Activated naive CD4-positive, alpha-beta T cell treated with anti-CD3 and anti-CD28 coated beads, Interleukin-2, amount 50 U/mL, for 24 hours (primary cell): Measurements from ENCODE around the gene PAX5.
"Not testable (repeated sequence)": the region's sequence is repeated elsewhere in the genome, so short reads cannot be mapped to it uniquely, and the experiment has no call there.

Experiments used
- H3K27ac Mint-ChIP-seq: one replicate; pipeline ENCODE4 v1.8.0; 2021; ENCODE audit warnings: mild to moderate bottlenecking, mixed read lengths
- H3K27me3 Mint-ChIP-seq: one replicate; pipeline ENCODE4 v1.8.0; 2021; ENCODE audit warnings: mixed read lengths
- H3K36me3 Mint-ChIP-seq: one replicate; pipeline ENCODE4 v1.8.0; 2021; ENCODE audit warnings: mixed read lengths
- H3K4me1 Mint-ChIP-seq: one replicate; pipeline ENCODE4 v1.8.0; 2021; ENCODE audit warnings: mixed read lengths
- H3K4me3 Mint-ChIP-seq: one replicate; pipeline ENCODE4 v1.8.0; 2021; ENCODE audit warnings: mild to moderate bottlenecking, mixed read lengths
- H3K9me3 Mint-ChIP-seq: one replicate; pipeline ENCODE4 v1.8.0; 2021; ENCODE audit warnings: mixed read lengths

Gene PAX5

DNA sequence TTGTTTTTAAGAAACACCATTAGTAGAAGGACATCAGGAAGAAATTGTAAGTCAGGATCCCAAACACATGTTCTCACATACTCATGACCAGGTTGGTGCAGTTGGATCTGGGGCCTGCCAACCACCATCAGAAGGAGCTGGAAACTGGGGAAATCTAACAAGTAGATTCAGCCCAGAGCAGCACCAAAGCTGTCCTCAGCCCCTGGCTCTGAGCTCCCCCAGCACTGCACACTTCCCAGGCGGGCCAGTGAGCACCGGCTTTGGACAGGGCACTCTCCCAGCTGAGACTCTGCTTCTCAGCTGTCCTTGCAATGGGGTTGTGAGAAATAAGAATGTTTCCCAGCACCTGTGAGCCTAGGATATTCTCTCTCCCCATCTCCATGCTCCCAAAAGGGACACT is 162.5 kb downstream of the PAX5 start:
- H3K36me3 Mint-ChIP-seq = no peaks in the 10 kb centered on the region

DNA sequence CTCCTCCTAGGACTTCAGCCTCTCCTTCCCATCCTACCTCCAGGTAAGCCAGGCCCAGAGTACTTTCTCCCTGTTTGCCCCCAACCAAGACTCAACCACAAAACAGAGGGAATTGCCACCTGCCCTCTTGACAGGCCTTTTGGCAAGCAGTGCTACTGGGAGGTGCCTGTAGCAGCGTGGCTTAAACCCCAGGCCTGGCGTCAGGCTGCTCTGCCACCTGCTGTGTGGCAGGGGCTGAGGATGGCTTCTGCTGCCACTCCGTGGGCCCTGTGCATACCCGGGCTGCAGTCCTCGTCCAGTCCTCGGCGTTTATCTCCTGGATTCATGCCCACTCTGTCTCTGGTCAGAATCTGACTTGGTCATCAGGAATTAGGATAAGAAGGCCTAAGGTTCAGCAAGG is 163.1 kb downstream of the PAX5 start:
- Mint-ChIP-seq H3K27ac (no peak overlapping the region), H3K27me3 (peaks cover 4% of the 10 kb centered on the region), H3K4me3 (no peak overlapping the region), H3K36me3 (no peaks in the 10 kb centered on the region), H3K9me3 (no peaks in the 10 kb centered on the region), H3K4me1 (no peaks in the 10 kb centered on the region)

More for the DNA sequence above, 162.5 kb downstream of the PAX5 start:
- Mint-ChIP-seq H3K27me3 (peaks cover 4% of the 10 kb centered on the region), H3K27ac (no peak overlapping the region), H3K4me1 (no peaks in the 10 kb centered on the region), H3K9me3 (no peaks in the 10 kb centered on the region), H3K4me3 (no peak overlapping the region)

DNA sequence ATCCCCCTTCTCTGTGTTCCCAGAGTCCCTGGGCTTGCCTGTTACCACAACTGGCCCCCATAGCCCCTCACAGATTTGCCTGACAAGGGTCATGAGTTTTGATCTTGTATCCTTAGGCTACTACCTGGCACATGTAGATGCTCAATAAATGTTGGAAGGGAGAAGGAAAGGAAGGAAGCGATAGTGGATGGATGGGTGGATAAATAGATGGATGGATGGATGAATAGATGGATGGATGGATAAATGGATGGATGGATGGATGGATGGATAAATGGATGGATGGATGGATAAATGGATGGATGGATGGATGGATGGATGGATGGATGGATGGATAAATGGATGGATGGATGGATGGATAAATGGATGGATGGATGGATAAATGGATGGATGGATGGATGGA is 164.5 kb downstream of the PAX5 start:
- H3K4me1 Mint-ChIP-seq, H3K36me3 Mint-ChIP-seq, H3K4me3 Mint-ChIP-seq, H3K9me3 Mint-ChIP-seq, H3K27me3 Mint-ChIP-seq, H3K27ac Mint-ChIP-seq: not testable (repeated sequence)

DNA sequence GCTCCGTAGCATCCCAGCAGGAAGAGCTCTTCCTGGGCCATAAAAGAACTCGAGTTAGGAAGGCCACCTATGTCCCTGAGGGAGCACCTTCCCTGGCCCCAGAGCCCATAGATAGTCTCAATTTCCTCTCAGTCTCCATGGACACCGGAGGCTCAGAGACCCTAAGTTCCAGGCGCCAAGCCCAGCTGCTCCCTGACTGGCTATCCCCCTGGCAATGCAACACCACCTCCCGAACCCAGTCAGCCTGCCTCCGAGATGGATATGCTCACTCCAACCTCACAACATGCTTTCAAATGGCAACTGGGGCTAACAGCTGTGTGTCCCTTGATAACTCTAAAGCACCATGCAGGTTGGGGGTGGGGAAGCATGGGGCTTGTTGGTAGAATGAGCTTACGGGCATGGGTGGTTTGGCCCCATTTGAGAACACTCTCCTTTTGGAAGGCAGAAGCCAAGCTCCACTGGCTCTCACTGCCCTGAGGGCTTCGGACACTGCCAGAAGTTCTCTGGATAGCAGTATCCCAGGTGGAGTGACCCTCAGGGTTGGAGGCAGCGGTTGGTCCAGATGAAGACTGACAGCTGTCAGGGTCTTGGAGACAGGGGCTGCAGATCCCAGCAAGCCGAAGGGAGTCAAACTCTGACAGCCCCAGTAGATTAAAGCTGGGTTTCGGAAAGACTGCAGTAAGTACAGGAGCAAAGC is 165.3 kb downstream of the PAX5 start:
- no peak overlapping the region for H3K4me3 Mint-ChIP-seq
- H3K4me1 Mint-ChIP-seq = no peaks in the 10 kb centered on the region
- peaks cover 4% of the 10 kb centered on the region for H3K27me3 Mint-ChIP-seq
- H3K27ac Mint-ChIP-seq = no peak overlapping the region
- no peaks in the 10 kb centered on the region for H3K9me3 Mint-ChIP-seq
- no peaks in the 10 kb centered on the region for H3K36me3 Mint-ChIP-seq

DNA sequence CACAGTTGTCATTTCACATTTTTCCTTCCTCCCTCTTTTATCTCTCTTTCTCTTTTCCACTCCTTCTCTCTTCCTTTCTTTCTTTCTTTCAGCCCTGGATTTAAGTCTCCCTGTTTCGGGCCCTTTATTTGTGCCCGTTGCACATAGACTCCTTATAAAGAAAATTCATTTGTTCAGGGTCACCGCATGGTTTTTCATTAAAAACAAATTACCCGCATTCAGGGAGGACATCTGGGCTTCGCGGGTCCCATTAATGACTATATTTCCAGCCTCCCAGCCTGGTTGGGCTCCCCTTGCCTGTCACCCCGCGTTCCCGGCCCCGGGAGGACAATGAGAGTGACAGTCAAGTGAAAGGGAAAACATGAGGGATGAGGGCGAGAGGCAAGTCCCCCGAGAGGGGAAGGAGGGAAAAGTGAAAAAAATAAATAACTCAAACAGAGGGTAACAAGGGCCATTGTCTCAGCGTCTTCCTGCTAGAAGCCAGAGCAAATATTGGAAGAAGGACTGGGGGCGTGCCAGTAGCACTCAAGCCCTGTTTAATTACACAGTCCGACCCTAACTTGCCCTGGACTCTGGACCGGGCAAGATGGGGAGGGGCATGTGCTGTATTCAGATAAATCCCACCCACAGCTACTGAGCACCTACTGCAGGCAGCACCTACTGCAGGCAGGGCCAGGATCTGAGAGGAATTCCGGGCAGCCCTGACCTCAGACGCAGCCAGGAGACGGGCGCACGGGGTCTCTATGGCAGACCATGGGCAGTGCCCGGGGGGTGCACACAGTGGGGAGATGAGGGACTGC is 166.2 kb downstream of the PAX5 start:
- no peaks in the 10 kb centered on the region for H3K4me1 Mint-ChIP-seq
- H3K36me3 Mint-ChIP-seq = no peaks in the 10 kb centered on the region
- no peaks in the 10 kb centered on the region for H3K9me3 Mint-ChIP-seq
- peaks cover 4% of the 10 kb centered on the region for H3K27me3 Mint-ChIP-seq
- no peak overlapping the region for H3K4me3 Mint-ChIP-seq
- no peak overlapping the region for H3K27ac Mint-ChIP-seq

DNA sequence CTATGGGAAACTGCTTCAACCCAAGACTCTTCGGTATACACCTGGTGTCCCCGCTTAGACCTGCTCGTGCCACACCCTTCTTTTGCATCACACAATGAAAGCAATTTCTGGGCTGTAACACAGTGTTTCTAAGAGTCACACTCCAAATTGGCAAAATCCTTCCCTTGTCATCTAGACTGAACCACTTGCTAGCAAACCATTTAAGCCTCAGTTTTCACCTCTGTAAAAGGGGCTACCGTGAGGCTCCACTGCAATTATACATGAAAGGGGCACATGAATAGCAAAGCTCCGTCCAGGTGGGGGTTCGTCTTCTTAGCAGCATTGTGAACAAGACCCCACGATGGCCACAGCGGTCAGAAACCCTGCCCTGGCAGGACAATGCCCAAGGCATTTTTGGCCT is 166.8 kb downstream of the PAX5 start:
- Mint-ChIP-seq H3K9me3 (no peaks in the 10 kb centered on the region), H3K27ac (no peak overlapping the region), H3K36me3 (no peaks in the 10 kb centered on the region), H3K4me1 (no peaks in the 10 kb centered on the region), H3K27me3 (peaks cover 4% of the 10 kb centered on the region), H3K4me3 (no peak overlapping the region)

DNA sequence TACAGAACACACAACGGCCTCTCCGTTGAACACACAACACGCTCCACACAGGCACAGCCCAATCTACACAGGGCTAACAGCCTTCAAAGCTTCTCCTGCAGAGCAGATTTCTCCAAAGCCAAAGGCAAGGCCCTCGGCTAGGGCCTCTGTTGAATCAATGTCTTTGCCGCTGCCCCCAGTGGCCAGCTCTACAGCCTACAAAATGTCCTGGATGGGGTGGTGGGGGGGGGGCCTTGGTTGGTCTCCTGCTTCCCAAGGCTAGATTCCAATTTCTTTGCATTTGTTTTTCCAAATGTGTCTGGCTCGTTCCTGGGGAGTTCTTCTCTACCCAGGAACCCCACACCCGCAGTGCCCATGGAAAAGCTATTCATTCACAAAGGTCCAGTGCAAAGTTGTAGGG is 167.2 kb downstream of the PAX5 start:
- H3K4me3 Mint-ChIP-seq = no peak overlapping the region
- H3K27ac Mint-ChIP-seq = no peak overlapping the region
- no peaks in the 10 kb centered on the region for H3K36me3 Mint-ChIP-seq
- H3K27me3 Mint-ChIP-seq = peaks cover 4% of the 10 kb centered on the region
- H3K4me1 Mint-ChIP-seq = no peaks in the 10 kb centered on the region
- no peaks in the 10 kb centered on the region for H3K9me3 Mint-ChIP-seq

DNA sequence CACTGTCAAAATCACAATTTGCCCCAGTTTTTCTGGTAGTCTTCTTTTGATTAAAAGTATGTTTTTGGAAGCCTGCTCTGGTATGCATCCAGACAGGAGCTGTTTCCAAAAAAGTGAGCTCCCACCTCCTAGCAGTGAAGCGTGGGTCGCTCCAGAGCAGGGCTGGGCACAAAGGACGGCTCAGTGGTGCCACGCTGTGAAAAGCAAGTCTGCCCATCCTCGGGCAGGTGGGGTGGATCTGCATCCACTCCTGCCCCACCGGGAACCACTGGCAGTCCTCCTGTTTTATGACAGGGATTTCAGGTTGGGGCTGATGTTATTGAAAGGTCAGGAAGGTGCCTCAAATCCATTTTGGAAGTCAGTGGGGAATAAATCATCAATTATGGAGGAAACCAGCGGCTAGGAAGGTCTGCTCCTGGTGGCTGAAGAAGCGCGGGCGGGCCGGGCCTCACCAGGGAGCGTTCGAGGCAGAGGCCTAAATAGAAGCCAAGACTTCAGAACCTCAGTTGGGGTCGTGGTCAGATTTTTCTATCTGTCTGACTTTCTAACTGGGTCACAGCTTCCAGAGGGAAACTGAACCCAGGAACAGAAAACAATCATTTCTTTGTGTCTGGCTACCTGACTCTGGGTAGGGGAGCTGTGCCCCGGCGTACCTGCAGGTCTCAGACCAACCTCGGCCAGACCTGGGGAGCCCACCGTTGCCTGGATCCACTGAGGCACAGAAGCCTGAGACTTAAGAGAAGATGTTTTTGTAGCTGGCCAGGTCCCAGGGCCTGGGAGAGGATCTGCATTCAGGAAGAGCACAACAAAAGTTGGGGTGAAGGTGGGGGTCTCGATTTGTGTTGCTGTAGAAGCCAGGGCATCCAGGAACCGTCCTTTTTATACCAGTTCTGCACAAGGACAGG is 168.1 kb downstream of the PAX5 start:
- H3K9me3 Mint-ChIP-seq = no peaks in the 10 kb centered on the region
- H3K4me1 Mint-ChIP-seq = no peaks in the 10 kb centered on the region
- peaks cover 6% of the 10 kb centered on the region for H3K27me3 Mint-ChIP-seq
- H3K4me3 Mint-ChIP-seq = no peak overlapping the region
- no peaks in the 10 kb centered on the region for H3K36me3 Mint-ChIP-seq
- H3K27ac Mint-ChIP-seq = no peak overlapping the region

DNA sequence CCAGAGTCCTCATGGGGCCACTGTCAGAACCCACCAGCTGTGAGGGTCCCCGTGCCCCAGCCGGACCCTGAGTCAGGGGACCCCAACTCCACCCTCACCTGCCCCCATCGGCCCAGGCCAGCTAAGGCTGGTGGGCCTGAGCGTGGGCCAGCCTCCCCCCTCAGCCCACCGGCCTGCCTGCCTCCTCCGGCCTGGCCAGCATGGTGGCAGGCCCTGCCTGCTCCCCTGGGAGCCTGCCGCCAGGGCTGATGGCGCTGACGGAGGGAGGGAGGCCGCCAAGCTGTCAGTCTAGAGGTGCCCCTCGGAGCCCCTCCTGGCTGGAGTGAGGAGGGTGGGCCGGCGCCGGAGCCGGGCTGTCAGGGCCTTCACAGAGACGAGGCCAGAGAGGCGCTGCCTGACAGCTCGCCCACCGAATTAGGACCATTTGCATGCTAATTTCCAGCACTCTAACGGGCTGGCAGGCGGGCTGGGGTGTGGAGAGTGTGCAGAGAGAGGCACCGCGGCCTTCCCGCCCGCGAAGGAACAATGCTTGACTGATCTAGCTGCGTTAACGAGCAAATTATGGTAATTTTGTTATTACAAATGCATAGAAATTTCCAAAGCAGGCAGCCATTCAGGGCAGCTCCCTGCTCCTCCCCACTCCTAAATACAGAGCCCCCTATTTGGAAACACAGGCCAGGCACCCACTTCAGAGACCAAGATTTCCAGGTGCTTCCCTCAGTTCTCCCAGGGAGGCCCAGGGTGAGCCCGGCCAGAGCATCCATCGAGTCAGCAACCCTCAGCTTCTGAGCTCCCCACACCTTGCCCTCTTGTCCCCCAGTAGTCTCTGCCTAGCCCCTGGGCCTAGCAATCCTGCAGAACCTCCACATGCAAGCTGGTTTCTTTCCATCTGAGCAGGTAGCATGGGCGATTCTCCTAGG is 169.3 kb downstream of the PAX5 start:
- no peaks in the 10 kb centered on the region for H3K4me1 Mint-ChIP-seq
- no peak overlapping the region for H3K4me3 Mint-ChIP-seq
- no peaks in the 10 kb centered on the region for H3K36me3 Mint-ChIP-seq
- H3K27ac Mint-ChIP-seq = no peak overlapping the region
- H3K9me3 Mint-ChIP-seq = no peaks in the 10 kb centered on the region
- H3K27me3 Mint-ChIP-seq = peaks cover 6% of the 10 kb centered on the region

DNA sequence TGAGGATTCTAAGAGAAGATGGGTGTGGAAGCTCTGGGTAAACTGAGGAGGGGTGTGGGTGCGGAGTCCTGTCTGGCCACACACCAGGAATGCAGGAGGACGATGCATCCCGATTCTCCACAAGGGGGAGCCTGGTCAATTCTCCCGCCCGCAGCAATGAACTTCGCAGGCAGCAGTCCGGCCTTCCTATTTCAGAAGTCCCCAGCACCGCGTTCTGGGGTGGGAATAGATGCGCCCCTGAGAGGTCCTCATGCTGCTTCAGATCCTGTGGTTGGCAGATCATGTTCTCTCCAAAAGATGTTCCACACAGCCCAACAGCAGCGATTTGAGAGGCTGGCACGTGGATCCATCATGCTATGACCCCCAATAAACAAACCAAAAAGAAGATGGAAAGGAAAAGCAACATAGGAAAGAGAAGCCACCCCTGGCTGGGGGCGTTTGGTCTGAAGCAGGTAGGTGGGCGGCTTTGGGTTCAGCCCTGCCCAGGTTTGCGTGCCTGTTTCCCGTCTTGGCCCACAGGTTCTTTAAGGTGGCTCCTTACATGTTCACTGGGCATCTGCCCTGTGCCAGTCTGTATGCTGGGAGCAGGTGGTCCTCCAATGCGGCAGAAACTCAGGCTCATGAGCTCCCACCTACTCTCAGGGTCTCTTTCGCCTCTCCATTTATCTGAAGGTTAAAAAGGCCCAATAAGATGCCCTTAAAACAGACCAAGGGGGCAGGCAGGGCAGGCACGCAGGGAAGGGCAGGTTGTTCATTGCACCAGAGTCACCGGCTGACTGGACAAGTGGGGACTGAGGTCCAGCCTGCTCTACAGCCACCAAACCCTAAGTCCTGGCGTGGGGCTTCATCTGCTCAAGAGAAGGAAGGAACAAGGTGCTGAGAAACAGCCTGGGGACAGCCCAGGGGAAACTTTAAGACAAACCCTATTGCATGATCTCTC is 171.6 kb downstream of the PAX5 start:
- H3K36me3 Mint-ChIP-seq = no peaks in the 10 kb centered on the region
- no peak overlapping the region for H3K27ac Mint-ChIP-seq
- no peak overlapping the region for H3K4me3 Mint-ChIP-seq
- no peaks in the 10 kb centered on the region for H3K4me1 Mint-ChIP-seq
- H3K9me3 Mint-ChIP-seq = no peaks in the 10 kb centered on the region
- H3K27me3 Mint-ChIP-seq = peaks cover 2% of the 10 kb centered on the region

DNA sequence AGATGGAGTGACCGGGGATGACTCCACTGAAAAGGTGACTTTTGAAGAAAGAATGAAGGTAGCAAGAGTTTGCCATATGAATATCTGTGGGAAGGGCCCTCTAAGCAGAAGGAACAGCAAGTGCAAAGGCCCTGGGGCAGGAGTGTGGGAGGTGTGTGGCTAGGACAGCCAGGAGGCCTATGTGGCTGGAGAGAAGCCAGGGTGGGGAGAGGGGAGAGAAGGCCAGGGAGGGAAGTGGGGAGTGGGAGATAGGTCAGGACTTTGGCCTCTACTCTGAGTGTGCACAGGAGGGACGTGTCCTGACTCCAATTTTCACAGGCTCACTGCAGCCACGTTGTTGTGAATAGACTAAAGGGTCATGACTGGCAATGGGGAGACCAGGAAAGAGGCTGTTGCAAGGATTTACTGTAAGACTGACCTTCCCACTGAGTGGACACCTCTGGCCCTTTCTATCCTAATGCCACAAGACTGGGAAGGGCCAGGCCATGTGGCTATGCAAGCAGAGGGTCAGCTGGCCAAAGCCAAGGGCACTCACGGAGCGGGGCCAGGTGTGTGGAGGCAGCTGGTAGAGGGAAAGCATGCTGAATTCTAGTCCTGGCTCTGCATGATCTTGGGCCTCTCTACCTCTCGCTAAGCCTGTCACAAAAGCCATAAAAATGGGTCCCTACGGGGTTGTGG is 172.4 kb downstream of the PAX5 start:
- no peaks in the 10 kb centered on the region for H3K36me3 Mint-ChIP-seq
- no peaks in the 10 kb centered on the region for H3K4me1 Mint-ChIP-seq

DNA sequence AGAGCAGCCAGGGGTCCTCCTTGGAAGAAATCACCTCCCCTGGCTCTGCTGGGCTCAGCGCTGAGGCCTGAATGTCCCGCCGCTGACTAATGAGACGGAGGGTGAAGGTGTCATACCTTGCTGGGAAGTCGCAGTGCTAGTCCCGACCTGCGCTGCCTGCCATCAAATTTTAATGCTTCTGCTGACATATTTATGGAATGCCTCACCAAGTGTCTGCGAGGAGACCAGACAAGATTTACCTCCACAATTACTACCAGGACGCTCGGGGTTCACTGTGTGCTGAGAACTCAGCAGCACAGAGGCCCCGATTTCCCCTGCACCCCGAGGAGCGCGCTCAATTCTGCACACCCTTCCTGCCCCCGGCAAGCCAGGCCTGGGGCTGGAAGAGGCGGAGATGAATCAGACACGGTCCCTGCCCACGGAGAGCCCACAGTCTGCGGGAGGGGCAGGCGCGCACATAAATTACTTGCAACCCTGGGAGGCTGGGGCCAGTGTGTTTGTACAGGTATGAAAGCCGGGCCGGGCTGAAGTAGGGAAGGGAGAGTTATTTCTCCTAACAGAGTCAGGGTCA is 175.2 kb downstream of the PAX5 start:
- H3K9me3 Mint-ChIP-seq = no peaks in the 10 kb centered on the region
- H3K4me1 Mint-ChIP-seq = peaks cover 7% of the 10 kb centered on the region
- no peak overlapping the region for H3K27ac Mint-ChIP-seq
- H3K4me3 Mint-ChIP-seq = no peak overlapping the region
- H3K36me3 Mint-ChIP-seq = no peaks in the 10 kb centered on the region
- H3K27me3 Mint-ChIP-seq = peaks cover 2% of the 10 kb centered on the region

More for the DNA sequence above, 172.4 kb downstream of the PAX5 start:
- no peak overlapping the region for H3K4me3 Mint-ChIP-seq
- H3K27ac Mint-ChIP-seq = no peak overlapping the region
- H3K27me3 Mint-ChIP-seq = peaks cover 2% of the 10 kb centered on the region
- H3K9me3 Mint-ChIP-seq = no peaks in the 10 kb centered on the region

DNA sequence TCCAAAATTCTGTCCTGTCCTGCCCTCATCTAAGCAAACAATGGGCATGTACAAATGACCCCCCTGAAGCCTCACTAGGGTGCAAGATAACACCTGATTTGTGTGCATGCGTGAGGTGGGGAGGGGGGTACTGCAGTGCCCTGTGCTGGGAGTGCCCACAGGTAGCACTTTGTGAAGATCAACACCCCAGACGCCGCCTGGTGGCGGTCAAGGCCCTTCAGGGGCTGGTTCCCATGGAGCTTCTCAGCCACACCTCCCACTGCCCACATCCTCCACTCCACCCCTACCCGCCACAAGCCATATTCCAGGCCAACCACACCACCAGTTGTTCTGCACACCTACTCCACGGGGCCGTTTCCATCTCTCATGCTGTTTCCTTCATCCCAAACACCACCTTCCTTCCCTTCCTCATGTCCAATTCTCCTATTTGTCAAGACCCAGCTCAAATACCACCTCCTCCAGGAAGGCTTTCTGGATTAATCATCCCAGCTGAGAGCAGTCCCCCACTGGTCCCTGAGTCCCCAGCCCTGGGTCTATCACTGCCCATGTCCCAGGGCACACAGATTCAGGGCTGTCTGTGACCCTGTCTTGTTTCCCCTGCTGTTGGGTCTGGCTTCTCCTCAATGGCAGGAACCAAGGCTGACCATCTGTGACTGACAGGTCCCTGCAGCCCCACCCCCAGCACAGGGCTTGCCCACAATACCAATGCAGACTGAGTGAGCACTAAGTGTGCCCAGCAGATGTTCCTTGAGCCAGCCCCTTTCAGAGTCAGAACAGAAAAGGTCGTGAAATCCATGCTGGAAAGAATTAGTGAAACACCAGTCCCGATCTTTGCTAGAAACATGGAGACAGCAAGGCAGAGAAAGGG is 178.4 kb downstream of the PAX5 start:
- no peak overlapping the region for H3K27ac Mint-ChIP-seq
- peaks cover 7% of the 10 kb centered on the region for H3K4me1 Mint-ChIP-seq
- H3K4me3 Mint-ChIP-seq = no peak overlapping the region
- H3K9me3 Mint-ChIP-seq = no peaks in the 10 kb centered on the region
- H3K36me3 Mint-ChIP-seq = no peaks in the 10 kb centered on the region
- H3K27me3 Mint-ChIP-seq = no peaks in the 10 kb centered on the region
